ENCODE data around the gene ADTRP. TPM values are rescaled to one million over a fixed set of nuclear protein-coding genes. Genes with fewer than 3 reads are reported as not detected.
"Not testable (repeated sequence)": the region's sequence is repeated elsewhere in the genome, so short reads cannot be mapped to it uniquely, and the experiment has no call there.

The ADTRP gene
- total RNA-seq, 1 donor from 2014 or later: 2.3 TPM

DNA sequence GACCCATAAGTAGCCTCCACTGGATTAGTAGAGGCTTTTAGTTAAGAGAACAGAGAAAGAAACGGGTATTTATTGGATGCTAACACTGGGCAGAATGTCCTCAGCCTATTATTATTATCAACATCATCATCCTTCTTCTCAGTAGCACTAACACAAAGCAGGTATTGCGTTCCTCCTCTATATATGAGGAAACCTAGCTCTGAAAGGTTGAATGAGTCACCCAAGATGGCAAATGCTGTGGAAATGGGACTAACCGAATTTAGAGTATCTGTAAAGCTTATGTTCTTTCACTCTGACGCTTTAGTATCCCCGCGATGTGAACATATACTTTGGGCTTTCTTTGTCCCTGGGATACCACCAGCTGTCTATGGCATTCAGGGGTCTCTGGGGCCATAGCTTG lies 77.0 kb downstream of the ADTRP start:
- DNase-seq (ENCODE audit: low spot score): no peak

DNA sequence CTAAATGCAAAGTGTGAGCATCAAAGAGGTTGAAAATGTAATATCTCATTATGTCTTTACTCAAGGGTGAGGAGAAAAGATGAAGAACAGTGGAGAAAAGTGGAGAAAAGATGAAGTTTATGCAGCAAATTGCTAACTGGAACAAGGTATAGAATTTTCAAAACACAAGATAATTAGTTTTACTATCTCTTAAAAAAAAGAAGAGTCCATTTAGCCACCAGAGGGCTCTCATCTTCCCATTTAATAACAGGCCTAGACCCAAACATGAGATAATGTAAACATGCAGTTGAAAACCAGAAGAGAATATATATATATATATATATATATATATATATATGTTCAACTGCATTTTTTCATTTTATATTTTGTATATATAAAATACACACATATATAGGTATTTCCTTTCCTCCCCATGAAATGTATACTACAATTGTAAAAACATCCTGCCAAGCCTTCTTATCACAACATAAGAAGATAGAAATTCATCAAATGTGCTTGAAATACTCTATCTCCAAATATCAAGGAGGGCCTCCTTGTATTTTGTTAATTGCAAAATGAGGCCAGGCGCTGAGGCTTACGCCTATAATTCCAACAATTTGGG lies 78.4 kb downstream of the ADTRP start:
- no peak for DNase-seq (ENCODE audit: low spot score)

DNA sequence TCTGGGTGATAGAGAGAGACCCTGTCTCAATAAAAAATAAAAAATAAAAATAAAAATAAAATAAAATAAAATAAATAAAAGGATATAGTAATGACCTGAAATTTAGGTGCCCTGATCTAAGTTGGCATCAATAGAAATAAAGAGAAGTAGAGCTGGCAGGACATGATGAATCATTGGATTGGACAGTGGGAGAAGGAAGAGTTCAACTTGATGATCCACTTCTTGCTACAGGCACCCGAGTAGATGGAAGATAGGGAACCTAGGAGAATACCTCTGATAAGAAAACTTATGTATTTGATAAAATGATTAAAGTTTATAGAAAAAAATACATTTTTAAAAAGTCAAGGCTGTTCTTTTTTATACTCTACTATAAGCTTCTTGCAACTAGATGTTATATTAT lies 79.0 kb downstream of the ADTRP start:
- no peak for DNase-seq (ENCODE audit: low spot score)

DNA sequence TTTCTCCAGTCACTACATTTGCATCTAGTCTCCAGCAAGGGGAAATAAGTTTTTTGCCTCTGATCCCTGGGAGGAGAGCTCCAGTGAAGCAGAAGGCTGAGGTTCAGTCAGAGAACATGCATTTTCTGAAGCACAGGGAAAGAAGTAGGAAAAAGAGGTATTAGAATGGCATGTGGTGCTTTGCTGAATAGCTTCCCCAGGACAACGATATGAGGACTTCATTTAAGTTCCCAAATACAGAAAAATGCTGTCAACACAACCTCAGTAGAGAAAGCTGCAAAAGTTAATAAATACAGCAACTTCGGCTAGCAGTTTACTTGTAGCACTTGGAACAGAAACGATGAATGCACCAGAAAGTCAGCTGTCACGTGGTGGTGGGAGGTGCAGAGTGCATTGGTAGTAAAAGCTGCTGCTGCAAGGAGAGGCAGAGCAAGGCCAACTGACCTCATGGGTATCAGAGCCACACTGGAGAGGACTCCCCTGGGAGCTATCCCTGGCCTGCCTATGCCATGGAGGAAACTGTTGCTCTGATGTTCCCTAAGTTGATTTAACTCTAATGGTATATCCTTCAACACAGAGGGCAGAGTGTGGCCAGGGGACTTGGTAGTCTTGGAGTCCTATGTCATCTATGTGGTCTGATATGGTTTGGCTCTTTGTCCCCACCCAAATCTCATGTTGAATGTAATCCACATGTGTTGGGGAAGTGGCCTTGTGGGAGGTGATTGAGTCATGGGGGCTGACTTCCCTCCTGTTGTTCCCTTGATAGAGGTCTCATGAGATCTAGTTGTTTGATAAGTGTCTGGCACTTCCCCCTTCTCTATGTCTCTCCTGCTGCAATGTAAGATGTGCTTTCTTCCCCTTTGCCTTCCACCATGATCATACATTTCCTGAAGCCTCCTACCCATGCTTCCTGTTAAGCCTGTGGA lies 85.9 kb downstream of the ADTRP start:
- DNase-seq (ENCODE audit: low spot score): no peak

DNA sequence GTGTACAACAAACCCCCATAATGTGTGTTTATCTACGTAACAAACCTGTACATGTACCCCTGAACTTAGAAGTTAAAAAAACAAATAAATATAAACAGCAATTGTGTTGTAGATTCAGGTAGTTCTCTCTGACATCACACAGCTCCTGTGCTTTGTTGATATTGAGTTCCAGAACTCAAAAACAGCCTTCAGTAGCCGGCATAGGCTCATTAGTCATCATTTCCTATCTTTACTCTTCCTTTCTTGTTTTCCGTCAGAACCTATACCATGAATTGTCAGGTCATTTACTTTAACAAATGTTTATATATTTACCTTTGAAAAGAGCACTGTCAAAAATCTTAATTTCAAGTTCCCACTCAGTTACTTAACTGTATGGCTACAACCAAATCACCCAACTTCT lies 88.8 kb downstream of the ADTRP start:
- DNase-seq (ENCODE audit: low spot score): no peak

DNA sequence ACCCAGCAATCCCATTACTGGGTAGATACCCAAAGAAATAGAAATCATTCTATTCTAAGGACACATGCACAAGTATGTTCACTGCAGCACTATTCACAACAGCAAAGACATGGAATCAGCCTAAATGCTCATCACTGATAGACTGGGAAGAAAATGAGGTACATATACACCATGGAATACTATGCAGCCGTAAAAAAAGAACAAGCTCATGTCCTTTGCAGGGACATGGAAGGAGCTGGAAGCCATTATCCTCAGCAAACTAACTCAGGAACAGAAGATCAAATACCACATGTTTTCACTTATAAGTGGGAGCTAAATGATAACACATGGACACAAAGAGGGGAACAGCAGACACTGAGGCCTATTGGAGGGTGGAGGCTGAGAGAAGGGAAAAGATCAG lies 89.2 kb downstream of the ADTRP start:
- not testable (repeated sequence) for DNase-seq (ENCODE audit: low spot score)

DNA sequence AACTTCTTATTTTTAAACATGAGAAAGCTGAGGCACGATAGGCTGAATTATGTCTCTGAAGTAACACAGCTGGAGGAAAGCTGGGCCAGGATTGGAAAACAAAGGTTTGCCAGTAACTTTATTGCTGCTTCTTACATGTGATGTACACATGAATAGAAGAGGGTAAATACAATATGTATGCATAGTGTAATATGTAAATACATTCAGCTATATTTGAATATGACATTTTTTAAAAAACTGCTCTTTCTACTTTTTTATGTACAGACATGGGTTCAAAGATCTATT lies 90.2 kb downstream of the ADTRP start:
- DNase-seq (ENCODE audit: low spot score): no peak

DNA sequence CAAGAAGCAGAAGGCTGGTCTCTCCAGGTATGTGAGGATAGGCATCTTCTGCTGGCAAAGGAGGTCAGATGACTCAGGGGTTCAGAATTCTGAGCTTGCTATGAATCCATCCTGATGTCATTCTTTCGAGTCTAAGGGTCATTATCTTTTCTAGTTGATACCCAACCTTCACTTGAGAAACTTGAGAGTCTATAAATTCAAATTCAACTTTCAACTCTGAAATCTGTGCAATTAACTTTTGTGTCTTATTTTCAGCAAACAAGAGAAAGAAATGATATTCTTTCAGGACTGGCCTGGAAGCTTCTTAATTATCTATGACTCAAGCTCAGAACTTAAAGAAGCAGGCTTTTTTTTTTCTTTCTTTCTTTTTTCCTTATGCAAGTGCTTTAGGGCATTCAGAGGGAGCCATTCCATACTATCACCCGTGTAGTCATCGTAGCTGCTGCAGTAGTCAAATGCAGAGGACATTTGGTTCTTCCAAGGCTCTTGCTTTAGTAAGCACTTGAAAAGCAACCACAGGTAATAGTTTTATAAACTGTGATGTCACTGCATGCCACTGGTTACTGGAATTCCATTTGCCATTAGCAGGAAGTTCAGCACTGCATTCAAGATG lies 93.0 kb downstream of the ADTRP start:
- DNase-seq (ENCODE audit: low spot score): no peak

DNA sequence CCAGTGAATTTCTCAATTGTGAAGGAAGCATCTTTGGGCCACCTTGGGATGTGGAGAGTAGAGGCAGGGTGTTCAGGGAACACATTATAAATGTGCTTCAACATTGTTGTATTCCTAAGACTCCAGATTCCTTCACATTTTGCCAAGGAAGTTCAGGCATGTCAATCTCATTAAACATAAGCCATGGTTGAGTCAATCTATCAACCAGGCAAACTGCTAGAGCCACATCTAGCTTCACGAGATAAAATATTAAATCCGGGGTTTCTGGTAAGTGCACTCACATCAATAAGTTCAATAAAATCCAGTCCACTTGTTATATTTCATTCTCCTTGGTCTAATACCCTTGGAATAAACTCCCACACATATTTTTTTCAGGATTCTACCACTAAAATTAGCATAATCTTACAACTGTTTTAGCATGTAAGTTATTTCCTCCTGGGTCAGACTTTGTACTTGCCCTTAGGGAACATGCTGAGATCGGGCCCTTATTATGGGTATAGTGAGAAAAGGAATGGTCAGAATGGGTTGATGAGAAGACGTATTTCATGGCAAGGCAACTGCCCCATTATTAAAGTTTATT lies 93.6 kb downstream of the ADTRP start:
- no peak for DNase-seq (ENCODE audit: low spot score)

DNA sequence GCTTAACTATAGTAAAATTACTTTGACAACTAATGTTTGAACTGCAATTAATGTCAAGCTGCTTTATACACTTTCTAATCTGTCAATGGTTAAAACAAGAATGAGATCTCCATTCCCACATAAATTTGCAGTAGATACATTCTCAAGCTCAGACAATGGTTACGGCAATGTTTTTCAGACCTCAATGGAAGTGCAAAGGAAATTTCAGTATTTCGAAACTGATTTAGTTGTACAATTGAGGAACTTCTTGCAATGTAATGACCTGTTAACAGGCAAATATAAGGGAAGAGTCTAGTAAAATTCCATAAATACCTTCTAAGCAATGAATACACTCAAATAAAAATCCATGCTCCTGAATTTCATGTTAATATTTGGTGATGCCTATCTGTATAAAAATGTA lies 94.7 kb downstream of the ADTRP start:
- DNase-seq (ENCODE audit: low spot score): no peak

DNA sequence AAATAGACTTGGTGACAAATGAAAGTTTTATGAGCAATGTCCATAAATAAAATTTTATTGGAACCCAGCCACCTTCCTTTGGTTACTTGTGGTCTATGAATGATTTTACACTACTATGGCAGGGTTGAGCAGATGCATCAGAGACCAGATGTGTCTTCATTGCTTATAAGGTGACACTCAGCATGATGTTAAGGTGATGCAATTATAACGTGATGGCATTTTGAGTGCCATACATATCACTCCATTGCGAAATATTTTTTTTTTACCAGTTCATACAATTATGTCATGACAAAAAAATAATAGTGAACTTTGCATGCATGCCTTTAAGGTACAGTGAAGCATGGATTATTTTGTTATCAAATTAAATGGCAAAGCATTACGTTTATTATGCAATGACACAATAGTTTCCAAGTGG lies 96.0 kb downstream of the ADTRP start:
- DNase-seq (ENCODE audit: low spot score): no peak

DNA sequence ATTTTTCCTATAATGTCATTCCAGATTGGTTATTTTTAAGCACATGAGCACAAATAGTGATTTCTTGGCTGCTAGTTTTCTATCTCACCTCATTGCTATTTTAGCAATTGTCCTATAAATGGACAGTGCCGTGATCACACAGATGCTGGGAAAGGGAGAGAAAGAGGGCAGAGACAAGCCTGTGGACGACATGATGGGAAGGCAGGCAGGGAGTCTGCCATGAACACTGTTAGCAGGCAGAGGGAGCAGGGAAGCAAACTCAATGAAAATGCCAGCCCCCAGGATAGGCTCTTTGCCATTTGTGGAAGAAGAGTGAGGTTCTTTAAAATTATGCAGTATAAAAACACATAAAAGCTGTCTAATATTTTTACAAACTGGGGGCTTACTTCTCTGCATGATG lies 96.8 kb downstream of the ADTRP start:
- DNase-seq (ENCODE audit: low spot score): no peak

DNA sequence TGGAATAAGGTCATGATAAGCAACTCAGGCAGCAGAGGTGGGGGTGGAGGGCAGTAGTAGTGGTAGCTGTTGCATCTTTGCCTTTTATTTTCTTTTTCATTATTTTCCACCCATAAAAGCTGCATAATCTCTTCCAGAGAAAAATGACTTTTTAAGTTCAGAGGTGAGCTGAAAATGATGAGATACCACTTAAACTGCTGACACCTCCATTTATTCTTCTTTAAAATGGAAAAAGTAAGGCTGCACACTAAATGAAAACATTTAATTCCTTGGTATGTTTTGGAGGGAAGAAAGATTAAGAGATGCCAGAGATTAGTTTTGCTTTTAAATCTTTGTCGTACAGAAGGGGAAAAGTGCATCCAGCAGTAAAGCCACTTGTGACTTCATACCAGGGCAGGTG lies 97.2 kb downstream of the ADTRP start:
- DNase-seq (ENCODE audit: low spot score): no peak

DNA sequence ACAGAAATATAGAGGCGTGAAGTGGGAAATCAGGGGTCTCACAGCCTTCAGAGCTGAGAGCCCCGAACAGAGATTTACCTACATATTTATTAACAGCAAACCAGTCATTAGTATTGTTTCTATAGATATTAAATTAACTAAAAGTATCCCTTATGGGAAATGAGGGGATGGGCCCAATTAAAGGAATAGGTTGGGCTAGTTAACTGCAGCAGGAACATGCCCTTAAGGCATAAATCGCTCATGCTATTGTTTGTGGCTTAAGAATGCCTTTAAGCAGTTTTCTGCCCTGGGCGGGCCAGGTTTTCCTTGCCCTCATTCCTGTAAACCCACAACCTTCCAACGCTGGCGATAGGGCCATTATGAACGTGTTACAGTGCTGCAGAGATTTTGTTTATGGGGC lies 98.1 kb downstream of the ADTRP start:
- not testable (repeated sequence) for DNase-seq (ENCODE audit: low spot score)

DNA sequence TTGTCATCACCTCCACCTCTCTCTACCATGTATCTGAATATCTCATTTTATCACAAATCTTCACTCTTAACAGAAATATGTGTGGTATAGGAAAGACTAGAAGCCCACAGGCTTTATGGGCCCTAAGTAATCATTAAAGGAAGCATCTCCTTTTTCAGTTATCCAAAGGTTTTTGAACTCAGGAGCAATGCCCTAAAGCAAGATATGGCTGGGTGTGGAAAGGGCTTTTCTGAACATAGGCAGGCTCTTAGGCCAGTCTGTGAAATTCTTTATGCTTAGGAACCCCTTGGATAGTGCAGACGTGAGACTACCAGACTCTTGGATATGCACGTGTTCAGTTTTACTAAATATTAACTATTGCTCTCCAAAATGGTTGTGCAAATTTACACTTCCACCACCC lies 99.5 kb downstream of the ADTRP start:
- no peak for DNase-seq (ENCODE audit: low spot score)

DNA sequence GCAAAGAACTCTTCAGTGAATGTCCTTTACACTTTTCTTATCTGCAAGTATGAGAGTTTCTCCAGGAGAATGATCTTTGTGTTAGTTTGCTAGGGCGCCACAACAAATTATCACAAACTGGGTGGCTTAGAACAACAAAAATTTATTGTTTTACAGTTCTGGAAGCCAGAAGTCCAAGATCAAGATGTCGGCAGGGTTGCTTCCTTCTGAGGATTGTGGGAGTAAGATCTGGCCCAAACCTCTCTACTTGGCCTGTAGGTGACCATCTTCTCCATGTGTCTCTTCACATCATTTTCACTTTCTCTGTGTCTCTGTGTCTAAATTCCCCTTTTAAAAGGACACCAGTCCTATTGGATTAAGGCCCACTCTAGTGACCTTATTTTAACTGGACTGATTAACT lies 103.0 kb downstream of the ADTRP start:
- DNase-seq (ENCODE audit: low spot score): no peak

DNA sequence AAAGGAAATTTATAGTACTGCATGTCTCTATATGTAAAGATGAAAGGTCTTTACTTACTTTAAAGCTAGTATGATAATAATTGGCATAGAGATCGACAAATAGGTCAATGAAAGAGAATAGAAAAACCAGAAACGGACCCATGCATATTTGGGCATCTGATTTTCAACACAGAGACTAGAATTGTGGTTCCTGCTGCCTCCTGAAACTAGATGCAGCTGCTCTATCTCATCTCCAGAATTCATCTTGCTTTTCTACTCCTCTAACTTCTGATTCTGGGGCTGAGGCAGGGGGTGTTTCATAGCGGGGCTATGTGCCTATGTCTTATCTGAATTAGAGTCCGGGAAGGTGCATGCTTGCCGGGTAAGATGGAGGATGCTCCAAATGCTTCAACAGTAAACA lies 105.9 kb downstream of the ADTRP start:
- no peak for DNase-seq (ENCODE audit: low spot score)

DNA sequence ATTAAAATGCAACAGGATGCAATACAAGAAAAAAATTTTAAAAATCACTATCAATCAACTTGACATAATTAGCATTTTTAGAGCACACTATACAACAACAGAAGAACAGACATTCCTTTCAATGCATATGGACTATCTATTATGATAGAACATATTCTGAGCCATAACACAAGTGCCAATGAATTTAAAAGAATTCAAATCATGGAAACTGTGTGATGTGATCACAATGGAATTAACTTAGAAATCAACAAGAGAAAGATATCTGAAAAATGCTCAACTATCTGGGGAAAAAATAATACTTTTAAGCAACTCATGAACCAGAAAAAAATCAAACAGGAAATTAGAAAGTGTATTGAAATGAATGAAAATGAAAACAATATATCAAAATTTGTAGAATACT lies 106.3 kb downstream of the ADTRP start:
- DNase-seq (ENCODE audit: low spot score): no peak

DNA sequence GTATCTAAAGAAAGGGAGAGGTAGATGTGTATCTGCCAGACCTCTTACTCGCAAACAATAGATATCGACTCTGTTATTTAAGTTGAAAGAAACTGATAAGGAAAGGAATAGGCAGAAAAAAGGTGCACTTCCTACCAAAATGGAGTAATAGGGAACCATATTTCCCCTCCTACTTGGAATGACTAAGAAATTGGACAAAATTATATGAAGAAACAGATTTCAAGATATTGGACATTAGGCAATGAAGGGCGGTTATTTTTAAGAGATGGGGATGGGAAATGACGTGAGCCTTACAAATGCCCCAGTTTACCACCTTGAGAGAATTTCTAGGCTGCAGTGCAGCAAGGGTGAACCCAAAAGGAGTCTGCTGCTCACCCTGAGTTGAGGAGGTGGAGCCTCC lies 108.9 kb downstream of the ADTRP start:
- DNase-seq (ENCODE audit: low spot score): no peak

DNA sequence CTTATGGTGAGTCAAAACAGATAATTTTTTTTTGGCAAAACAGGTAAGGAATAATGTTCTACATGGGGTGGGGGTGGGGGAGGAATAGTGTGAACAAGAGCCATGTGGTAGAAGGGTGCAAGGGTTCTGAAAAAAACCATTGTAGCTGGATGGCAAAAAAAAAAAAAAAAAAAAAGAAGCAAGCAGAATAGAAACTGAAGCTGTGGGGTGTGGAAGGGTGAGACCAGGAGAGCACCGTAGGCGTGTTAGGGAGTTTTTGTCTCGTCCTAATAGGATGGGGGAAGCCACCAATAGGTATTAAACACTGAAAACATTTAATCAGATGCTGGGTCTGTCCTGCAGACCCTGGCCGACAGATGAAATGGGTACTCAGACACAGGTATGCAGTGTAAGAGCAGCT lies 110.1 kb downstream of the ADTRP start:
- DNase-seq (ENCODE audit: low spot score): no peak

DNA sequence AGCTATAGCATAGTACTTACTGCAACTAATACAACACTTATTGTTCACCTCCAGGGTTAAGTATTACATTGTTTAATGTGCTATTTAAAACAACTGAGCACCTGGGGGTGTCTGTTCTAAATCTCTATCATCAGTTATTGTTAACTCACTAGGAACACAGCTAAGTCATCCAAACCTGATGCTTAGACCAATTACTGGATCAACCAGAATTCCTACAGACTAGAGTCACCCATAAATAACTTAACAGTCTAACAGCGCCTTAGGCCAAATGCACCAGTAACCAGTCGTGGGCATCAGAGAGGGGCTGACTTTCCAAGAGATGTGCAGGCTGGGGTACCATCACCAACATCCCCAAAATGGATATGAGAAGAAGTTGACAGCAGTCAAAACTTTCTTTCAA lies 110.7 kb downstream of the ADTRP start:
- DNase-seq (ENCODE audit: low spot score): no peak

DNA sequence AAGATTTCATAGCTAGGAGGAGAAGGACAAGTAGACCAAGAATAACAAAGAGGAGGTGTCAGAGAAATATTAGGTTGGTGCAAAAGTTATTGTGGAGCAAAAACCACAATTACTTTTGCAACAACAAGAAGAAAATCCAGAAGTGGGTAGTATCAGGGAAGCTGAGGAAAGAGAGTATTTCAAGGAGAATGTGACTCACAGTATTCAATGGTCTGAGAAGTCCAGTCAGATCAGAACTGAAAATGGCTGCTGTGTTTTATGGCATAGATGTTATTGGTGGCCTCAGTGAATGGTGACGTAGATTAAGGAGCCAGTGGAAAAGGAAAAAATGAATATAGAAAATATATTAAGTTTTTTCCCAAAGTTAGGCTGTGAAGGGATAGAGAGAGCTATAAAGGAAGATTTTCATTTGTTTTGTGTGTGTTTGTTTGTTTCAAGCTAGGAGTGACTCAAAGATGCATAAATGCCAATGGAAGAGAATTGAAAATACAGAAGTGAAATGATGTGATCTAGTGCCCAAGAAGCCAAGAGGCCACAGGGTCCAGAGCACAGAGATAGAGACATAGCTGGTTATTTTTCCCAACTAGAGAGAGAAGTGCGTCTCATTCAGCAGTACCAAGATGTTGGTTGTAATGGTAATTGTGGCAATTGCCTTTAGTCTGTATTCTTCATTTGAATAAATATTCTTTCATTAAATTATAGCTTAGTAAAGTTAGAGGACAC lies 112.8 kb downstream of the ADTRP start:
- no peak for DNase-seq (ENCODE audit: low spot score)

Measured in mesenteric fat pad (tissue), 1 donor.